HEK293T (cell line): Measurements from ENCODE around the gene ANKRD13D.

Experiments used
- ARNT ChIP-seq: fragments of 450-650 bp; IDR thresholded peaks from 2 replicates; pipeline ENCODE4 v1.6.1; 2017; ENCODE audit warnings: mild to moderate bottlenecking
- BHLHE40 ChIP-seq: fragments of 450-650 bp; IDR thresholded peaks from 2 replicates; pipeline ENCODE4 v1.6.1; 2016; ENCODE audit warnings: mild to moderate bottlenecking, moderate library complexity, borderline replicate concordance
- CTBP1 ChIP-seq: fragments of 450-650 bp; IDR thresholded peaks from 2 replicates; pipeline ENCODE4 v1.6.1; 2016; ENCODE audit warnings: borderline replicate concordance
- FOXA1 ChIP-seq: fragments of 450-650 bp; IDR thresholded peaks from 2 replicates; pipeline ENCODE4 v1.6.1; 2016; ENCODE audit warnings: mild to moderate bottlenecking
- LEF1 ChIP-seq: fragments of 450-650 bp; IDR thresholded peaks from 2 replicates; pipeline ENCODE4 v1.6.1; 2017; ENCODE audit warnings: mild to moderate bottlenecking, borderline replicate concordance
- SP1 ChIP-seq: fragments of 450-650 bp; IDR thresholded peaks from 2 replicates; pipeline ENCODE4 v1.6.1; 2017
- ZNF384 ChIP-seq: fragments of 450-650 bp; IDR thresholded peaks from 2 replicates; pipeline ENCODE4 v1.6.1; 2016

- TF ChIP-seq BHLHE40 (no peak), ZNF384 (no peak), CTBP1 (no peak), ARNT (no peak), FOXA1 (no peak), SP1 (no peak), LEF1 (no peak)
Measured at GRCh38 chr11:67274768-67275605, 14.1 kb upstream of the ANKRD13D start.
